Right cardiac atrium (tissue), 5 donors: ENCODE results near the gene MLKL. TPM values are rescaled to one million over a fixed set of nuclear protein-coding genes. Genes with fewer than 3 reads are reported as not detected.

Experiments used
- ATAC-seq, 2 donors: fragments of 200-7000 bp; cut with Tn5 transposase; one replicate each; pipeline versions ENCODE4 v1.8.0 to v1.9.1; 2020; ENCODE audit warnings: moderate library complexity in 2 of 2, mild to moderate bottlenecking in 1 of 2
- DNase-seq, 3 donors: peaks; one replicate each; pipeline ENCODE4 v3.0.0-alpha.2; 2020
- H3K27ac ChIP-seq: one replicate; pipeline ENCODE4 v1.5.1; 2013; ENCODE audit warnings: mild to moderate bottlenecking, low read length, control low read depth, moderate library complexity
- H3K27me3 ChIP-seq: one replicate; pipeline ENCODE4 v1.6.1; 2013; ENCODE audit not compliant: control insufficient read depth, insufficient read depth
- H3K4me1 ChIP-seq: one replicate; pipeline ENCODE4 v1.6.1; 2013; ENCODE audit warnings: low read length; ENCODE audit not compliant: control insufficient read depth, insufficient read depth
- H3K4me3 ChIP-seq: one replicate; pipeline ENCODE4 v1.5.1; 2013; ENCODE audit warnings: low read length, control low read depth
- H3K9me3 ChIP-seq: one replicate; pipeline ENCODE4 v1.6.1; 2013; ENCODE audit warnings: low read length; ENCODE audit not compliant: control insufficient read depth
- WGBS: extraction: QIAGEN DNeasy Blood & Tissue Kit; methylation state at CpG from one replicate; pipeline ENCODE4 v1.1.7; 2013; 5-methylcytosine and 5-hydroxymethylcytosine counted together
- intact Hi-C, 4 donors: fragments of 100-400 bp; cut with DNase I; formaldehyde crosslinking; loops; one replicate each; pipeline versions ENCODE4 v1.11.0 to v1.14.0; 2022 to 2023
- long read RNA-seq, 4 donors: library from polyadenylated mRNA; unstranded; transcript quantifications; one replicate each; pipeline ENCODE4 v2.0.0, GENCODE V29; 2020 to 2021
- polyA plus RNA-seq: library from polyadenylated mRNA; stranded (reverse); fragments of 200-250 nt; gene quantifications from one replicate; pipeline ENCODE4 v1.2.3, GENCODE V29; 2013
- total RNA-seq, 4 donors: library from RNA; stranded (reverse); fragmentation: NEBNext Ultra II Directional; extraction: Animal tissue kit (Norgen Biotek cat#: 25700); gene quantifications; one replicate each; pipeline ENCODE4 v1.2.1, GENCODE V29; 2021
- donor health status: healthy with polysubstance abuse.
- donor health status: DM: no; HTN: yes; CAD: no.
- donor health status: DM: no; HTN: no; CAD: no.
- donor health status: DM: no; HTN: yes; CAD: no; lungs with severe emphysema.
- donor health status: DM: yes; HTN: yes; CAD: no.

Gene MLKL
- total RNA-seq = 10 to 100 TPM in 1 of 4 donors, 1 to 10 TPM in 3; 4.7 to 10.4 (median 6.4) TPM
- polyA plus RNA-seq = 4.7 TPM
- long read RNA-seq, donor 1, transcript MLKL-202 (11 exons, 2,523 nt) = major isoform, 8 of 10 reads
- long read RNA-seq, donor 1, partial matches to known transcripts = 0 of 10 reads
- long read RNA-seq, donor 1, other reads (novel, unspliced or antisense) = 2 of 10 reads
- long read RNA-seq, donor 2, partial matches to known transcripts = 0 of 3 reads
- long read RNA-seq, donor 2, other reads (novel, unspliced or antisense) = 2 of 3 reads
- long read RNA-seq, donor 3, transcript MLKL-202 (11 exons, 2,523 nt) = major isoform, 11 of 19 reads
- long read RNA-seq, donor 3, partial matches to known transcripts = 3 of 19 reads
- long read RNA-seq, donor 3, other reads (novel, unspliced or antisense) = 5 of 19 reads
- long read RNA-seq, donor 4, partial matches to known transcripts = 0 of 2 reads
- long read RNA-seq, donor 4, other reads (novel, unspliced or antisense) = 0 of 2 reads

GRCh38 chr16:74700438-74701225 is at the start of gene MLKL:
TSS of gene MLKL (minus strand) at chr16:74700862. CDS start at chr16:74695757, 5,105 bp downstream.
- intact Hi-C loops = no loop called here
- Histone ChIP-seq H3K27me3 (no peaks in the 10 kb centered on the region), H3K4me1 (no peaks in the 10 kb centered on the region), H3K9me3 (no peaks in the 10 kb centered on the region), H3K27ac (peak within 1 kb of the TSS; percentile 78), H3K4me3 (peak within 1 kb of the TSS; percentile 58)
- peak; percentile 75 to 86 (median 83) for DNase-seq
- ATAC-seq = peak; percentile 83 to 89
- WGBS = 2% methylated on average over 35 of the region's 35 CpGs

GRCh38 chr16:74749291-74750055 is 48.8 kb upstream of the MLKL start:
- DNase-seq (no peak), ATAC-seq (no peak)
- Histone ChIP-seq H3K27ac (no peak overlapping the region), H3K4me3 (no peak overlapping the region), H3K27me3 (no peaks in the 10 kb centered on the region), H3K9me3 (no peaks in the 10 kb centered on the region), H3K4me1 (no peaks in the 10 kb centered on the region)
- WGBS = 44% methylated on average over 20 of the region's 20 CpGs
- intact Hi-C loops = no loop called here

- intact Hi-C loops = no loop called here
- no peak for ATAC-seq
- WGBS = 85% methylated on average over 19 of the region's 19 CpGs
Observed at GRCh38 chr16:74748616-74749026, 48.0 kb upstream of the MLKL start.

GRCh38 chr16:74747716-74748615 is 47.3 kb upstream of the MLKL start:
- Histone ChIP-seq H3K4me3 (no peak overlapping the region), H3K27ac (no peak overlapping the region), H3K27me3 (no peaks in the 10 kb centered on the region), H3K9me3 (no peaks in the 10 kb centered on the region), H3K4me1 (no peaks in the 10 kb centered on the region)
- ATAC-seq (no peak), DNase-seq (no peak)
- intact Hi-C loops = no loop called here
- 79% methylated on average over 31 of the region's 32 CpGs for WGBS

More at GRCh38 chr16:74748616-74749026, 48.0 kb upstream of the MLKL start:
- Histone ChIP-seq H3K27ac (no peak overlapping the region), H3K4me3 (no peak overlapping the region), H3K4me1 (no peaks in the 10 kb centered on the region), H3K9me3 (no peaks in the 10 kb centered on the region), H3K27me3 (no peaks in the 10 kb centered on the region)
- DNase-seq = no peak

GRCh38 chr16:74745926-74746325 is 45.3 kb upstream of the MLKL start:
- no peak for DNase-seq
- 74% methylated on average over 7 of the region's 7 CpGs for WGBS
- H3K4me1 ChIP-seq = no peaks in the 10 kb centered on the region
- no peaks in the 10 kb centered on the region for H3K9me3 ChIP-seq
- no peak for ATAC-seq
- no peaks in the 10 kb centered on the region for H3K27me3 ChIP-seq
- no peak overlapping the region for H3K27ac ChIP-seq
- H3K4me3 ChIP-seq = no peak overlapping the region
- intact Hi-C loops = no loop called here

- no peaks in the 10 kb centered on the region for H3K9me3 ChIP-seq
- H3K4me3 ChIP-seq = no peak overlapping the region
- intact Hi-C loops = no loop called here
- H3K27me3 ChIP-seq = no peaks in the 10 kb centered on the region
- H3K4me1 ChIP-seq = no peaks in the 10 kb centered on the region
- H3K27ac ChIP-seq = no peak overlapping the region
- ATAC-seq = no peak
- DNase-seq = no peak
- WGBS = 82% methylated on average over 10 of the region's 10 CpGs
Observed at GRCh38 chr16:74745109-74745615, 44.5 kb upstream of the MLKL start.

GRCh38 chr16:74744566-74744965 is 43.9 kb upstream of the MLKL start:
- H3K27me3 ChIP-seq = no peaks in the 10 kb centered on the region
- no peaks in the 10 kb centered on the region for H3K9me3 ChIP-seq
- no peak for ATAC-seq

GRCh38 chr16:74743668-74744299 is 43.1 kb upstream of the MLKL start:
- ATAC-seq (peak; percentile 36 to 60), DNase-seq (no peak)
- Histone ChIP-seq H3K27ac (no peak overlapping the region), H3K9me3 (no peaks in the 10 kb centered on the region), H3K4me3 (no peak overlapping the region), H3K4me1 (no peaks in the 10 kb centered on the region), H3K27me3 (no peaks in the 10 kb centered on the region)
- 51% methylated on average over 15 of the region's 15 CpGs for WGBS
- intact Hi-C loops = no loop called here

More at GRCh38 chr16:74744566-74744965, 43.9 kb upstream of the MLKL start:
- intact Hi-C loops = no loop called here
- H3K4me3 ChIP-seq = no peak overlapping the region
- H3K27ac ChIP-seq = no peak overlapping the region
- DNase-seq = no peak
- no peaks in the 10 kb centered on the region for H3K4me1 ChIP-seq
- 93% methylated on average over 4 of the region's 4 CpGs for WGBS

- intact Hi-C loops = no loop called here
- no peak for ATAC-seq
- Histone ChIP-seq H3K27me3 (no peaks in the 10 kb centered on the region), H3K4me1 (no peaks in the 10 kb centered on the region), H3K9me3 (no peaks in the 10 kb centered on the region), H3K4me3 (no peak overlapping the region), H3K27ac (no peak overlapping the region)
- 48% methylated on average over 8 of the region's 8 CpGs for WGBS
- DNase-seq = no peak
Observed at GRCh38 chr16:74743045-74743667, 42.5 kb upstream of the MLKL start.
